RKO (cell line): Measurements from ENCODE around the gene CDON.

ENCODE experiments used
- DNase-seq: peaks from one replicate; pipeline ENCODE4 v3.0.0-alpha.2; 2016; ENCODE audit warnings: low spot score

The CDON gene

DNA sequence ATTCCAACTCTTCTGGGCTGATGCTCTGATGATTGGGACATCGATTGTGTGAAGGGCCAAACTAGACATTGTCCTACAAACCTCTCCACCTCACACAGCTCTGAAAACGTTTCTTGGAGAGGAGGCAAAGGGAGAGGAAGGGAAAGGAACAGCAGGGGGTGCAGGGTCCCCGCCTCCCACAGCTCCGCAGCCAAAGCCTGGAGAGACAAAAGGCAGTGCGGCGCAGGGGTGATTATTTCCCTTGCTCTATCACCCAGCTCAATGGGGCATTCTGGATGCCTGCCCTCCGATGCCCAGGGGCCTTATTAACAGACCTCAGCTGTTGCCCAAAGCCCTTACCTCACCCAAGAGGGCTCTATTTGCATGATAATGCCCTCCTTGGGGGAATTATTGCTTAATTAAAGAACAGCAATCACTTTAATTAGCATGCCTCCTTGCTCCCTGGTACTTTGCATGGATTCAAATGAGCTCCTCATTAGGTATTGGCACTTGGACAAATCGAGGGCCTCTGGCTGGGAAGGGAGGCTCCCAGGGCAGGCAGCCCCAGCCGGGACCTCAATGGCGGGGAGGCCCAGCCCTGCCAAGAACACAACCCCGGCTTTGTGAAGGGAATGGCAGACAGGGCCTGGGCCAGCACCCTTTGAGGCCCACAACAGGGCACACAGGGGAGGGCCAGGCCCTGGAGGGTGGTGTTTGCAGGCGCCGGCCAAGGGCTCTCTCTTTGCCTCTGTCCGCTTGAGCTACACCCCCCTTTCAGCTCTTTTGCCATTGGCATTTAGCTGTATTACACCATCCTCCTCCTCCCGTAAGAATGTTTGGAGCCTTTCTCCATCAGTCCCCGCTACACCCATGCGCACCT is 19.8 kb upstream of the CDON start:
- no peak for DNase-seq

DNA sequence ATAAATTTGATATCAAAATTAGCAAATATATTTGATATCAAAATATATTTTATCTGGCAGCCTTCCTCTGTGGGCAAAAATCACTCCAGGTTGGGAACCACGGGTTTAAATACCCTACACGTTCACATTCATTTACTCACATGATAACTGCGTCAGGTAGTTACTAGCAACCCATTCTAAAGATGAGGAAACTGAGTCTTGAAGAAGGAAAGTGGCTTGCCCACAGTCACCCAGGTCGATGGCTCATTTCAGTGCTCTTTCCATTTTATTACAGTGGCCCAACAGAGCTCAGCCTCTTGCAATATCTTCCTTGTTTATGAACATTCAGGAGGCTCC is 19.2 kb upstream of the CDON start:
- DNase-seq = no peak

DNA sequence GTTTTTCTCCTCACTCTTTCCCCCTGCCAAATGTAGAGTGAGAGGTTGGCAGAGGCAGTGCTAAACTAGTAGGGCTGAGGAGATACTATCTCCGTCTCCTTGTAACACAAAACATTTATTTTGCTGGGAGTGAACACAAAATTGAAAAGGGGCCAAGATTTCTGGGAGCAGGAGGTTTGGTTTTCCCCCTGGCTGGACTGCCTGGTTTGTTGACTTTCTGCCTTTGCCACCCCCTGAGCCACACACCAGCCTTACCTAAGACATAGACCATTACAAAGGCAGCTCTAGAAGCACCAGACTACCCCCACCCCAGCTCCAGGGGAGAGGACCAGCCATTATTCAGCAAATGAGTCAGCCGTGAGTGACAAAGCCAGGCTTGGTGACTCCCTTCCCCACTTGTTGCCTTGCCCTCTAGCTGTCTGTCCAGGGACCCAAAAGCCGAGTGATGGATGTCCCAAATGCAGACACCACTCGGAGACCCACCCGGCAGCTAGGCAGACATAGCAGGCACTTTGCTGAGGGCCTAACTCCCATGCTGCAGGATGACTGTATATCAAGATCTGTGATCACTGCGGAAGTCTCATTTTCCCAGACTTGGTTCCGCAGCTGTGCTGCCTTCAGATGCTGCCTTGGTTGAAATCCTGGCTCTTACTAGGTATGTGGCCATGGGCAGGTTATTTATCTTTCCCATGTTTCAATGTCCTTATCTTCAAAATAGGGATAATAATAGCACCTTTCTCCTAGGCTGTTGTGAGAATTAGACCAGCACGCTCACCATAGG is 17.7 kb upstream of the CDON start:
- peak; percentile 16 for DNase-seq

DNA sequence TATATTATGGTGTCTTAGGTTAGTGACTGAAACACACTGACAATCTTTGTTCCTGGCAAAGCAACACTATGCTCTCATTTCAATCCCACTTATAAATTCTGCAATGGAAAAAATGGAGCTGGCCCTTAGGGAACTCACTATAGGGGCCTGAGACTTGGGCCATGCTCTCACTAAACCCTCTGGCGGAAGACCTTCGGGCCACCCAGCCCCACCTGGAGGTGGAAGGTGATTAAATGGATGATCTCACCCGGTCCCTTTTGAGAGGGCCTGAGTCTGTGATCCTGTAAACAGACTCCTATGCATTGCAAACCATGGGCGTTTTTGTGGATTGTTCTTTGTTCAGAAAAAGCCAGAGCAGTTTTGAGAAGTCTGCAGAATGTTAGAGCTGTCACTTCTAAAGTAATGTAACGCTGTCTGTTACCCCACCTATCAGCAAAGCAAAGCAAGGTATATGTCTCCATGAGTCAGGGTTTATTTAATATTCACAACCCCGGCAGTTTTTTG is 17.0 kb upstream of the CDON start:
- no peak for DNase-seq

DNA sequence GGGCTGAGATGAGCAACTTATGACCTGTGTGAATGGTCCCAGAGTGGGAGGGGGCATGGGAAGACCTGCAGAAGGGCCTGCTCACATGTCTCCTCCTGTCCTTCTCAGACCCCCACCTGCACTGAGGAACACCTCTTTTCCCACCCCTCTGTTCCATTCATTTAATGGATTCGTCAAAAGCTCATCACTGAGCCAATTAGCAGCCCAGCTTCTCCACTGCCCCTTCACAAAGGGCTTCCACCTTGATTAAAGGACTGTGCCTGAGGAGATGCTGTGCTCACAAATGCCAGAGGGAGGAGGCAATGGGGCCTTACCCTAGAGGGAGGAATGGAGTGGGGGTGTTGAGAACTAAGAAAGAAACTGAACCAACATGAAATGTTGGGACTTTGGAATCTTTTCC is 14.0 kb upstream of the CDON start:
- no peak for DNase-seq

DNA sequence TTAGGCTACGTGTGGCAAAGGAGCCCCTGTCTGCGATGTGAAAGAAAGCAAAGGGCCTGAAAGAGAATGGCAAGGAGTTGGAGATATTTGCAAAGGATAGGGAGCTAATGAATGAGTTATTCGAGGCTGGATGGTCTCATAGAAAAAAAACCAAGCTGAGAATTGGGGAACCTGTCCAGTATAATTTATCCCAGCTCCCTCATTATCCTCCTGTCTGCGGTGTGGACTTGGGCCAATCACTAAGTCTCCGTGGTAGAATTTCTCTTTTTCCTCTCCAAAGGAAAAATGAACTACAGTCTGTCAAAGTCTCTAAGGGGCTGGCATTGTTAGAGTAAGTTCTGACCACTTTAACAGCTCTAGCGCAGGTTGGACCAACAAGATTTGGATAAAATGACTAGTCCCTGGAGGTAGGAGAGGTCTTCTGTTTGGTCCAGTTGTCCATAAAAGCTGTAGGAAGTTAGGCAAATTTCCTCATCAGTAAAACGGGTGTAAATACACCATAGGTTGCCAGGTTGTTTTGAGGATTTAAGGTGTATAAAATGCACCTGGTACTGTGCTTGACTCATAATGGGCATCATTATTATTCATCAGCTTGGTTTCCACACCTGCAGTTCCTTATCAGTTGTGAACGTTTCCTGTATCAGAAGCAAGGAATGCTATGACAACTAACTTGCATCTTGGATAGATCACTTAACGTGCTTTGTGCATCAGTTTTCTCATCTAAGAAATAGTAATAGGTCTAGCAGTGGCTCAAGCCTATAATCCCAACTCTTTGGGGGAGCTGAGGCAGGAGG is 10.3 kb upstream of the CDON start:
- no peak for DNase-seq

DNA sequence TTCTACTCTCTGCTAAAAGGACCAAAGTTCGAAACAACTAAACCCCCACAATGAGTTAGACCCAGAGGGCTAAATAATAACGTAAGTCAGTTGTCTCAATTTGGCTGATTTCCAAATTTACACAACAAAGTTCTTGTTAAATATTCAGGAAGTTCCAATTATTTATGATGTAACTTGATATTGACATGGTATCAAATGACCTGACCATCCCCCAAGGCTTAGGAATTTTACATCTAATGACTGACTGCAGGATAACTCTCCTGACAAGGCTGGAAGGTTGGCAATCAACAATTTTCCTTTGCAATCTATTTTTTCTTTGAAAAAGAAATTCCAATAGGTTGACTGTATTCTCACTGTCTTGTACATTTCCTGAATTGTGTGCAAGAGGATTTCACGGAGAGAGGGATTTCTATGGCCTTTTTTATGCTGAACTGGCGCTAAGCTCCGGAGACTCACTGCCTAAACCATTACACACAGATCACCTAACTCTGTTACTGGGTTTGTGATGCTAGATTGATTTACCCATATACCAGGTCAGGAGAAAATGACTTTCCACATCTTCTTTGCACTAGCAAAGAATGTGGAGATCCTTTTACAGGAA is 9.6 kb upstream of the CDON start:
- no peak for DNase-seq

DNA sequence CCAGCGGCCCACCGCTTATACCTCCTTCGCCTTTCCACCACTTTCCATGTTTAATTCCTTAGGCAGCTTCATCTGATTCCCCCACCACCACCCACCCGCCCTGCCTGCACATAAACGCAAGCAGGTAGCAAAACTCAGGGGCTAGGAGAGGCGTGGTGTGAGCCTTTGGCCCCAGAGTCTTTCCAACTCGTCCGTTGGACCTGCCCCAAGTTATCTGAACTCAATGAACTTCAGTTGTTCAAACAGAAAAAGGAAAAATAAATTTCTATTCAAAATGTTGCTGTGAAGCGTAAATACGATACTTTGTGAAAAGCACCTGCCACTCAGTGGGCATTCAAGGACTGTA is 814 bp upstream of the CDON start:
- no peak for DNase-seq

DNA sequence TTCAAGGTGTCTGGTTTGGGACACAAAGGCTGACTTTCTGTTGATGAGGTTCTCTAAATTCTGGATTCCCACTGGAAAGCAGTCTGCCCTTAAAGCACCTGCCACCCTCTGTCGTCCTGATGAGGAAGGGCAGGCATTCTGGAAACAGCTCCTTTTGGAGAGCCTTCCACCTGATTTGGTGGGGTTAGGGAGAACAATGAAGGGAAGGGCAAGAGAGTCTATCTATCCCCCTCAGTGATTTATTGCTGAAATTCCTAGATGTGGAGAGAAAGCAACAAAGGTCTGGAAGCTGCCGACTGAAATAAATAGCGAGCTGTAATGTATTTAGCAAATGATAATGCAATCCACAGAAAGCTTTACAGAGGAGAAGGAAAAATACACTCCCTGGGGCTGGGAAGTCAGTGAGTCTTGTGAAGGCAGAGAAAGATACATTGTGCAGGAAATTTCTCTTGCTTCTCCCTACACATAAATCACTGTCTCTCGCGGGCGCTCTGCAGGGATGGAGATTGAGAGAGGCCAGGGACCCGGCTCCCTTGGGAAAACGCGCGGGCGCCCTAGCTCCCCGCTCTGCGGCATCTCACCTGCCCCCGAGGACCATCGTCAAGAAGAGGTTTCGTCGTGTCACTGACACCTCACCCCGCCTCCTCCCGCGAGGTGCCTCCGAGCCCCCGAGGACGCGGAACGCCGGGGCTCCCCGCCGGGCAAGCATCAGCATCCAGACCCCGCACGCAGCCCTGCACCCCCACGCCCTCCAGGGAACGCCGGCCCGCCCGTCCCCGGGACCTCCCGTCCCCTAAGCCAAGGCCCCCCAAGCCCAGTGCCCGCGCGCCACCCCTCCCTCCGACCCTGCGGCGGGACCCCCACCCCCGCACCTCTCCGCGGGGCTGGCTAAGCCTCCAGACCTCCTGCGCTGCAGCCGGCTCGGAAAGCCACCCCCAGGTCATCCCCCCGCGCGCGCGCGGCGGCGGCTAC is 673 bp downstream of the CDON start:
- DNase-seq = peak; percentile 56

DNA sequence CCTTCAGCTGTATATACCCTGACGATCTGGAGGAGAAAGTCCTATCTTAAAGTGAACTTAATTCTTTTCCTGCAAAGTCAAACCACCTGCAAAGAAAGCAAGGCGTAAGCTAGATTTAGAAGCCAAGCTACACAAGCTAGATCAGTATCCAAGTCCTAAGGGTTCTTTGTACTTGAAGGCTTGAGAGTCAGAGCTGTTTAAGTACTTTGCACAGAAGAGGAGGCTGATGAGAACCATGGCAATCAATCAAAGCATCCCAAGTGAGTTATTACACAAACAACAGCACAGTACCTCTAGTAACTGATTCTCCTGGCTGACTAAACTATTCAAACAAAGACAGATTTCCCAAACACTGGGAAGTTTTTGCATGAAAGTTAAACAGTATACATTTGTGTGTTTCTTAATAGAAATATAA is 1.9 kb downstream of the CDON start:
- no peak for DNase-seq

DNA sequence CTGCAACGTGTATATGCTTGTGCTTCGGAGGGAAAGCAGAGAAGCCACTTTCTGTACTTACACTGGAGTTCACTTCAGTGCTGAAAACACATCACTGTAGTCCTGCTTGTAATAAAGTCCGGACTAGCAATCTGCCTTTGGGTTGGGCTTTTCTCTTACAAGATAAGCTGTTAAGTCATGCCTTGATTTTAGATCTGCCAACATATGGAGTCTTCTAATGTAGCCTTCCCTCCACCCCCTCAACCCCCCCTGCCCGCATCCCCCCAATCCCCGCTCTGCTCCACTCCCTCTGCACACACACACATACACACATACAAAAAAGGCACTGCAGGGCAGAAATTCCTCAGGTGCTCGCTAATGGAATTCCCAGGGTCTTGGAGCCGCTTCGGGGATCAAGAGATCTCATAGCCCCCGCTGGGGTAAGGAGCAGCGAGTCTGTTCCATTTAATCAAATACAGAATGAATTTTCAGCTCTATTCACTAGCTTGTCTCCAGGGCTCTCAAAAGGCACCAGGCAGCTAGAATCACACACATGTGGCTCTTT is 3.4 kb downstream of the CDON start:
- no peak for DNase-seq

DNA sequence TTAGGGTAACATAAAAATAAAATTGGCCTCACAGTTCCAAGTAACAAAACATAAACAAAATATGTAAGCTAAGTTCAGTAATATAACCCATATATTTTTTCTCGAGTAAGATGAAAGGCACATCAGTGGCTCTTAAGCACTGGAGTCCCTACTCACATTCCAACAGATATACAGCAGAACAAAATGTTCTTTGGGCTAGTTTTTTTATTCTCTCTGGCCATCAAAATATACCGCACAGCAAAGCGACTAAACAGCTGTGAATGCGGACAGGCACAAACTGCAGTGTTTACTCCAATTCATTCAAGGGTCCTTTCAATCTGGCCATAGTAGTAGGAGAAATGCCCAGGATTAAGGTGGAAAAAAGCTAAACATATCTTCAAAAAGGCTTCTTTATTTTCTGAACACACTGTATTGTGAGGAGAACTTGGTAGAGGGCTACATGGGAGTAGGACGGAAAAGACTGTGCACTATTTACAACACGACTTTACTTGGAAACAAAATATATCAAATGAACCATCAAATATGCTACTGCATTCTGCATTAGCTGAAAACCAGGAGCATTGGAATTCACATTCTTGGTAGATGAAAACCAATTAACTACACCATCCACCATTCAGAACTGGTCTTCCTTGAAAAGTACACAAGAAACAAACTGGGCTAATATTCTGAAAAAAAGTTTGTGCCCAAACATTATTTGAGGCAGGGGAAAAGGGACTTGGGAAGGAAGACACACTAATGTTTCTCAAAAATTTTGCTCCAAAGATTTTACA is 4.4 kb downstream of the CDON start:
- DNase-seq = no peak

DNA sequence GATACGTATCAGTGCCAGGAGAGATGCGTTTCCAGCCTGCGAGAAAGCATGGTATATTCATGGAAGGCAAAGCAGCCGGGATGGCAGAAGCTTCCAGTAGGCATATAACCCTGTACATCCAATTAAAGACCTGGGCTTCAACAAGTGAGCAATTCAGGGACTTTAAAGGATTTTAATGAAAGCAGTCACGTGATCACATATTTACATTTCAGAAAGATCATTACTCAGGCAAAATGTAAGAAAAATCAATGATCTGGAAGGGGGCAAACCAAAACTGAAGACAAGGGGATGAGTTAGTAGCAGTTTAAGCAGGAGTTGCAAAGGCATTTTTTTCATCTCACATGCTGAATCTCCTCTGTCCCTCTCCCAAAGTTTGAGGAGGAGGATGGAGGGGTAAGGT is 7.8 kb downstream of the CDON start:
- no peak for DNase-seq

DNA sequence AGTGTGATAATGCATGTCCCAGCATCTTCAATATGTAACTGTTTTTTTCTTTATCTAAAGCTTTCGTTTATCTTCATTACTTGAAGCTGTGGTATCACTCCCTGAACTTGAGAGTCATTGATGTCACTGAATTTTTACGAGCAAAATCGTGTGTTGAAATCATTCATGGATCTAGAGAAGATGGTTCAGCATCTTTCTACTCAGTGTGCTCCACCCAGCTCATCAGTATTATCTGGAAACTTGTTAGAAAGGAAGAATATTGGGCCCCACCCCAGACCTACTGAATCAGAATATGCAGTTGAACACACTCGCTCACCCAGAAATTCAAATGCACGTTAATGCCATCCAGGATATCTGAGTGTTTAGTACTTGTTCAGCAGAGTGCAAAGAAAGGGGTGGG is 8.3 kb downstream of the CDON start:
- DNase-seq = no peak

DNA sequence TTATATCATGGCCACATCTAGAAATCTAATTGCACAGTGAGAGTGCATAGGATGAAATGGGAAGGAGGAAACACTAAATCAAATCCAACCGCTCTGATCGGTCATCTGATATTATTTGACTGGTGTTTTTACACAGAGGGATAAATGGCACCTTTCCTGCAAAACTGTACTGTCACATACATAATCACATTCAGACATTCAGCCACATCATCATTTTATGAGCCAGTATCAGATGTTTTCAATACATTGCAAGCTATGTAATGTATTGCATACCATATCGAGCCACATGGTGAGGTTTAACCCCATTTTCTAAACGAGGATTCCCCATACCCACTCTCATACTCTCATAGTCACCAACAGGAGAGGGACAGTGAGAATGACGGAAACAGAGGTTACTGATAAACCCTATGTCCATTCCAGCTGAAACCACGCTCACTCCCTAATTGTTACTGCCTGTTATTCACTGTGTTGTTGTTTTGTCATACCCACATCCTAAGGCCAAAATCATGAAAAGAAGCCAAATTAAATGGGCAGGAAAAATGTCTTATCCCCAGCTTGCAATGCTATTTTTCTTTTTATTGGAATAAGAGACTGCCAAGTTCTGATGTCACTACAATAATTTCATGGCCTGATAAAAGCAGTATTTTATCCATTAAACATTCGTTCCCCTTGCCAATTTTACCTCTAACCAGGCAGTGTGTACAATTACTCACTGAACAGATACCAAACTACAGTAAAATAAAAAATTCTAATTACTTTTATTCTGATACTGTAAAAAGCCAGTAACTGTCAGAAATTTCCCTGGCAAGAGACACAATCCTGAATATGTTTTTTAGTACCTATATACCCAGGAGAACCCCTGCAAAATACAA is 9.0 kb downstream of the CDON start:
- no peak for DNase-seq

DNA sequence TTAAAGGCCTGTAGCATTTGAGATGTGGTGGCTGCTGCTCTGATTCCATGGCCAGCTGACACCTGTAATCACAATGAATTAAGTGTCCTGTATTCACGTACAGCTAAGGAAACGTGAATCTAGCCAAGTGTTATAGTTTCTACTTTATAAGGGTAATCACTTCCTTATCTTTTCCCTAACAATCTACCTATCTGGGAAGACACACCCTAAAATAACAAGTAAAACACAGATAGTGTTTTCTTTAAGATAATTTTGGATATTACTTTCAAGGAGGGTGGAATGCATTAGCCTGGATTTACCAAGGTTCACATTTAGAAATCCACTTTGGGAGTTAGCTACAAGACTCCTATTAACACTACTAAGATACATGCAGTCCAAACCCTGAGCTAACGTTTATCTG is 11.5 kb downstream of the CDON start:
- DNase-seq = no peak

DNA sequence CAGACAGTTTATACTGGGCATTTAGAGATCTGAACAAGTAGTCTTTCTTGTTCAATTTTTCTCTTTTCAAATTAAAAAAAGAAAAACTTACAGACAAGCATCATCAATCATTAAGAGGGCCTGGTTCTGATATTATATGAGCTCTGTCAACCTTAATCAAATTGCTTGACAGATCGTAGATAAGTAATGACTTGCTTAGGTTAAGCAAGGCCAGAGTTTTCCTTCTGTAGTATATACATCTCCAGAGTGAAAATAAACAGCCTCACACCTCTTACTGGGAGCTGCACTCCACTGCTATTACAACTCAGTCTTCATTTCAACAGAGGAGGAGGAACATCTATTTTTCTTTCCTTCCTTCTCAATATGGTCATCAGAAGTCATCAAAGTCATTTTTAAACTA is 13.5 kb downstream of the CDON start:
- DNase-seq = no peak

DNA sequence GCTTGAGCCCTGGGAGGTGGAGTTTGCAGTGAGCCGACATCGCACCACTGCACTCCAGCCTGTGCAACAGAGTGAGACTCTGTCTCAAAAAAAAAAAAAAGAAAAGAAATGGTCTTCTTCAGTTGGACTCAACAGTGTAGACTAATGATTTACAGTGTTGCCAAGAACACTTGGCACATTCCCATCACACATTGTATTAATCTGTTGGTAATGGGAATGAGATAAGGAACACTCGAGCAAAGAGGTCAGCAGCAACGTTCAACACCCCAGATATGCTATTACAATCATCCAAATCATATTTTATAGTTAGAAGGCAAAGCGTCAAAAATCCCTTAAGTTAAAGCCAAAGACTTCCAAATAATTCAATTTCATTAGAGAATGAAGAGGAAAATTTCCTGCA is 14.5 kb downstream of the CDON start:
- DNase-seq = no peak

DNA sequence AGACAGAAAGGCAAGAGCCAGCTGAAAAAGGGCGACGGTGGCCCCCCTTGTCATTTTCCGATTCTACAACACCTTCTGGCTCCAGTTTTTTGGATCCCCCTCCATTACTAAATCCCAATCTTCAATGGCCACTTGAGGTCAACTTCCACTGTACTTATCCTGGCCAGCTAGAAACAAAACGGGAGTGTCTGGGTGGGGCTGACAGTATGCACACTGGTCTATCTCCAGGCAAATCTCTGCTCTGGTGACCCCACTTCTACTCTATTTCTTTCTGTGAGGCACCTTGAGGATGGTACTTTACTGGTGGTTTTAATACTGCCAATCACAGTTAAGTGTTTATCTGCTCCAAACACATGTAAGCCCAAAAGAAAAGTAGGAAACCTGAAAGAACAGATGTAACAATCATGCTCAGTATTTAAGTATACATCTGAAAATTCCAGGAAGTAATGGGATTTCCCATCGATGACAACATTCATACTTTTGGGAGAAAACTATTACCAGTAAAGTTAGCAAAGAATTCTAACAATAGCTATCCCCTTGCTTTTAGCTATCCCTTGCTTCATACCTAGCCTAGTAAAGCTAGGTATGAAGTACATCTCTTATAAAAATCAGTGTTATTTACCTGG is 16.0 kb downstream of the CDON start:
- no peak for DNase-seq
